GM21576 (cell line): Measurements from ENCODE around the gene NIBAN1.
"Not testable (repeated sequence)": the region's sequence is repeated elsewhere in the genome, so short reads cannot be mapped to it uniquely, and the experiment has no call there.

Experiments used
- ATAC-seq: cut with Tn5 transposase; IDR thresholded peaks from one replicate; pipeline ENCODE4 v1.9.1; 2021; ENCODE audit warnings: mild to moderate bottlenecking, moderate library complexity; ENCODE audit not compliant: unreplicated experiment

NIBAN1 gene

GRCh38 chr1:184974837-184975115, 468 bp upstream of the NIBAN1 start:
- ATAC-seq: no peak

- ATAC-seq: peak; percentile 52
Observed at GRCh38 chr1:184973272-184974055, 844 bp downstream of the NIBAN1 start.

GRCh38 chr1:184972315-184973055, 1.8 kb downstream of the NIBAN1 start:
- ATAC-seq: no peak

GRCh38 chr1:184971522-184972265, 2.6 kb downstream of the NIBAN1 start:
- ATAC-seq: no peak

- ATAC-seq: no peak
Observed at GRCh38 chr1:184970691-184971161, 3.6 kb downstream of the NIBAN1 start.

- ATAC-seq: no peak
Observed at GRCh38 chr1:184966989-184967388, 7.3 kb downstream of the NIBAN1 start.

- ATAC-seq: no peak
Observed at GRCh38 chr1:184965944-184966860, 8.1 kb downstream of the NIBAN1 start.

- no peak for ATAC-seq
Observed at GRCh38 chr1:184965439-184965838, 8.9 kb downstream of the NIBAN1 start.

- ATAC-seq: no peak
Observed at GRCh38 chr1:184959626-184960025, 14.7 kb downstream of the NIBAN1 start.

GRCh38 chr1:184958554-184959353, 15.6 kb downstream of the NIBAN1 start:
- ATAC-seq: no peak

GRCh38 chr1:184957901-184958300, 16.4 kb downstream of the NIBAN1 start:
- ATAC-seq: not testable (repeated sequence)

GRCh38 chr1:184956999-184957700, 17.2 kb downstream of the NIBAN1 start:
- ATAC-seq: no peak

- no peak for ATAC-seq
Observed at GRCh38 chr1:184954232-184954995, 19.9 kb downstream of the NIBAN1 start.

- no peak for ATAC-seq
Observed at GRCh38 chr1:184953600-184954219, 20.6 kb downstream of the NIBAN1 start.

GRCh38 chr1:184952428-184952827, 21.9 kb downstream of the NIBAN1 start:
- ATAC-seq: no peak

- no peak for ATAC-seq
Observed at GRCh38 chr1:184951788-184952187, 22.5 kb downstream of the NIBAN1 start.

GRCh38 chr1:184950906-184951305, 23.4 kb downstream of the NIBAN1 start:
- no peak for ATAC-seq

GRCh38 chr1:184950227-184950626, 24.1 kb downstream of the NIBAN1 start:
- no peak for ATAC-seq
